Central memory CD8-positive, alpha-beta T cell (primary cell): ENCODE results near the gene LRRIQ3.

ENCODE experiments used
- ATAC-seq: fragments of 150-1000 bp; cut with Tn5 transposase; replicated peaks from 2 replicates; pipeline ENCODE4 v1.10.0; 2022; ENCODE audit warnings: mild to moderate bottlenecking, moderate FRiP score, moderate number of reproducible peaks; ENCODE audit not compliant: poor library complexity, severe bottlenecking; ENCODE audit errors: extremely low read depth
- DNase-seq, 2 donors: peaks; one replicate each; pipeline ENCODE4 v3.0.0; 2021; ENCODE audit warnings: low spot score in 2 of 2
- H3K27ac Mint-ChIP-seq: one replicate; pipeline ENCODE4 v1.8.0; 2022; ENCODE audit warnings: low read depth, mild to moderate bottlenecking, moderate library complexity, mixed read lengths
- H3K27me3 Mint-ChIP-seq: one replicate; pipeline ENCODE4 v1.8.0; 2022; ENCODE audit warnings: mixed read lengths
- H3K36me3 Mint-ChIP-seq: one replicate; pipeline ENCODE4 v1.8.0; 2022; ENCODE audit warnings: mild to moderate bottlenecking, moderate library complexity, mixed read lengths; ENCODE audit not compliant: insufficient read depth
- H3K4me1 Mint-ChIP-seq: one replicate; pipeline ENCODE4 v1.8.0; 2022; ENCODE audit warnings: mixed read lengths
- H3K4me3 Mint-ChIP-seq: one replicate; pipeline ENCODE4 v1.8.0; 2022; ENCODE audit warnings: mild to moderate bottlenecking, moderate library complexity, mixed read lengths
- H3K9me3 Mint-ChIP-seq: one replicate; pipeline ENCODE4 v1.8.0; 2022; ENCODE audit warnings: mixed read lengths

Gene LRRIQ3

GRCh38 chr1:73978964-73979363 is 219.0 kb downstream of the LRRIQ3 start:
- ATAC-seq (no peak), DNase-seq (no peak)
- no peak overlapping the region for H3K27ac Mint-ChIP-seq
- no peaks in the 10 kb centered on the region for H3K27me3 Mint-ChIP-seq
- H3K9me3 Mint-ChIP-seq: no peaks in the 10 kb centered on the region
- H3K4me1 Mint-ChIP-seq: no peaks in the 10 kb centered on the region
- H3K4me3 Mint-ChIP-seq: no peak overlapping the region
- no peaks in the 10 kb centered on the region for H3K36me3 Mint-ChIP-seq
